EL (cell line): ENCODE results near the gene PPRC1.
A peak's percentile ranks its signal among the peaks of the same experiment; 100 is the strongest.
"Not testable (repeated sequence)": the region's sequence is repeated elsewhere in the genome, so short reads cannot be mapped to it uniquely, and the experiment has no call there.

Experiments
- DNase-seq: peaks from one replicate; pipeline ENCODE4 v3.0.0-alpha.2; 2016

The PPRC1 gene

GRCh38 chr10:102147561-102147960 is 14.7 kb downstream of the PPRC1 start:
- DNase-seq: no peak

DNA sequence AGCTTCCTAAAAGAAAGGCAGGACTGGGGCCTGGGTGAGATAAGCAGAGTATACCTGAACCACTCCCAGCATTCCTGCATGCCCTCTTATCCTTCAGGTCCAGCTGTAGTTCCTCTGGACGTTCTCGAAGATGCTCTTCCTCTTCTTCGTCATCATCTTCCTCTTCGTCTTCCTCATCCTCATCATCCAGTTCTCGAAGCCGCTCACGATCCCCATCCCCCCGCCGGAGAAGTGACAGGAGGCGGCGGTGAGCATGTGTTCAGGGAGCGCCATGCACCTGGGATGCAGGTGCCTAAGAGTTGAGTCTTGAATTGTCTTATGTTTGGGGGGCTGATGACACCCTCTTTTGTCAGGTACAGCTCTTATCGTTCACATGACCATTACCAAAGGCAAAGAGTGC is 15.4 kb downstream of the PPRC1 start:
- DNase-seq: no peak

DNA sequence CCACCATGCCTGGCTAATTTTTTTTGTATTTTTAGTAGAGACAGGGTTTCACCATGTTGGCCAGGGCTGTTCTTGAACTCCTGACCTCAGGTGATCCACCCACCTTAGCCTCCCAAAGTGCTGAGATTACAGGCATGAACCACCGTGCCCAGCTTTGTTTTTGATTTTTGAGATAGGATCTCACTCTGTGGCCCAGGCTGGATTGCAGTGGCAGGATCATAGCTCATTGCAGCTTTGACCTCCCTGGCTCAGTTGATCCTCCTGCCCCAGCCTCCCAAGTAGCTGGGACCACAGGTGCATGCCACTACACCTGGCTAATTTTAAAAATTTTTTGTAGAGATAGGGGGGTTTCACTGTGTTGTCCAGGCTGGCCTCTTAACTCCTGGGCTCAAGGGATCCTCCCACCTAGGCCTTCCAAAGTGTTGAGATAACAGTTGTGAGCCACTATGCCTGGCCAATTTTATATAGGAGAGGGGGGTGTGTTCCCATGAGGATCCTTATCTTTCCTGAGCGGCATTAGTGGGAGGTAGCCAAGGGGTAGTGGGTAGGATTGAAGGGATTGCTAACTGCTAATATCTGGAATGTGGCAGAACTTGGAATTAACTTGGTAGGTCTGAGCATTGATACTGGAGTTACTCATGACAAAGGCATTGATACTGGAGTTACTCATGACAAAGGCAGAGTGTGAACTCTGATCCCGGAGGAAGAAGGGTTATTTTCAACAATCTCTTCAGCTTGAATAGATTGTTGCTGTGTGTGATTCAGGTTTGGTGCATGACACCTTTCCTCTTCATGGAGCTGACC is 18.3 kb downstream of the PPRC1 start:
- peak; percentile 88 for DNase-seq

GRCh38 chr10:102151774-102152544 is 19.1 kb downstream of the PPRC1 start, which contains the start of gene NOLC1:
TSS of gene NOLC1 (plus strand) at chr10:102152389. CDS start at chr10:102152411, 22 bp downstream.
- DNase-seq: peak; percentile 99

- no peak for DNase-seq
Observed at GRCh38 chr10:102152545-102152890, 19.7 kb downstream of the PPRC1 start.

DNA sequence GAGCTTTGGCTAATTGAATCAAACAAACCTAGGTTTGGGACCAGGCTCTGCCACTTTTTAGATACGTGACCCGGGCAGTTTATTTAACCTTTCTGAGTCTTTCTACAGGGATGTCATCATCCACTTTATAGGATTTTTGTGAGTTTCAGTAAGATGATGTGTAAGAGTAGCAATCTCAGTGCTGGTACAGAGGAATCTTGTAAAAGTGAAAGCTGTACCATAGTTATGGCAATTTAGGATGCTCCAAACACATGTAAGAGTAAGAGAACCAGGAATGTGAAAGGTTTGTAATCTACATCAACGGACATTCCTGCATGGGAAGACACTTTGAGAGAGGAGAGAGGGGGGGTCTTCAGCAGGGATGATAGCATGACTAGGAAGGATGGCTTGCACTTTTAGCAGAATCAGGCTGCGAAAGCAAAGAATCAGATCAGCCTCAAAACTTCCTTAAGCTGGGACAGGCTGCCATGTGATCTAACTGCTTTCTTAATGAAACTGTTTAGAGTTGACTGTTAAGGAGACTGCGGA is 20.3 kb downstream of the PPRC1 start:
- DNase-seq: no peak

DNA sequence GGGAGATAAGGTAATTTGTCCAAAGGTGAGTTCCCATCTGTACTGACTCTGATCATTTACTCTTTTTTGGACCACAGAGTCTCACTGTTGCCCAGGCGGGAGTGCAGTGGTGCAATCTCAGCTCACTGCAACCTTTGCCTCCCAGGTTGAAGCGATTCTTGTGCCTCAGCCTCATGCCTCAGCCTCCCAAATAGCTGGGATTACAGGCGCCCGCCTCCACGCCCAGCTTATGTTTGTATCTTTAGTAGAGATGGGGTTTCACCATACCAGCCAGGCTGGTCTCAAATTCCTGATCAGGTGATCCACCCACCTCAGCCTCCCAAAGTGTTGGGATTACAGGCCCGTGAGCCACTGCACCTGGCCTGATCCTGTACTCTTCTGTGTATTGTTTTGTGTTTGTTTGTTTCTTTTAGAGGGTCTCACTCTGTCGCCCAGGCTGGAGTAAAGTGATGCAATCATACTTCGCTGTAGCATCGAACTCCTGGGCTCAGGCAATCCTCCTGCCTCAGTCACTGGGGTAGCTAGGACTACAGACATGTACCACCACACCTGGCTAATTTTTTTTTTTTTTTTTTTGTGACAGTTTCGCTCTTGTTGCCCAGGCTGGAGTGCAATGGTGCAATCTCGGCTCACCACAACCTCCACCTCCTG is 21.8 kb downstream of the PPRC1 start:
- DNase-seq: no peak

- DNase-seq: no peak
Observed at GRCh38 chr10:102157224-102157623, 24.4 kb downstream of the PPRC1 start.

DNA sequence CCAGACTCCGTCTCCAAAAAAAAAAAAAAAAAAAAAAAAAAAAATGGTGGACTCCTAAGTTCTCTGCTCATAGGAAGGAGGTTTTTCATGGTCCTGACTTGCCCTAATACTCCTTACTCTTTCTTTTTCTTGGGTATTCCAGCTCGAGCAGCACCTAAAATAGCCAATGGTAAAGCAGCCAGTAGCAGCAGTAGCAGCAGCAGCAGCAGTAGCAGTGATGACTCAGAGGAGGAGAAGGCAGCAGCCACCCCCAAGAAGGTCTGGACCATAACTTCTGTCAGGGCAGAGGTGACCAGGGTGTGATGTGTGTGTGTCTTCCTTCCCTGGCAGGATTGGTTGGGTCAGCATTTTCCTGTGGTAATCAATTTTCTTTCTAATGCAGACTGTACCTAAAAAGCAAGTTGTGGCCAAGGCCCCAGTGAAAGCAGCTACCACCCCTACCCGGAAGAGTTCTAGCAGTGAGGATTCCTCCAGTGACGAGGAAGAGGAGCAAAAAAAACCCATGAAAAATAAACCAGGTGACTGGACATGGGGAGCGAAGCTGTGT is 26.3 kb downstream of the PPRC1 start:
- peak; percentile 67 for DNase-seq

DNA sequence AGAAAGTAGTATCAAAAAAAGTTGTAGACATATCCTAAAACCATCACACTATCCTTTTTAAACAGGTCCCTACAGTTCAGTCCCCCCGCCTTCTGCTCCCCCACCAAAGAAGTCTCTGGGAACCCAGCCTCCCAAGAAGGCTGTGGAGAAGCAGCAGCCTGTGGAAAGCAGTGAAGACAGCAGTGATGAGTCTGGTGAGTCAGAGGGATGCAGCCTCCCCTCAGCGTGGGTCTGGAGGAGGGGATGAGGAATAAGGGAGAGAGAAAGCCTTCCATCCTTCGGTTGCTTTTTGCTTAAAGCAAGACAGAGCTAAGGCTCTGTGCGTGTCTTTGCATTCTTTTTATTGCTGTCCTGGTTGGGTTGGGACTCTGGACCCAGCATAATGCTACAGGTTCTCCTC is 27.0 kb downstream of the PPRC1 start:
- no peak for DNase-seq

DNA sequence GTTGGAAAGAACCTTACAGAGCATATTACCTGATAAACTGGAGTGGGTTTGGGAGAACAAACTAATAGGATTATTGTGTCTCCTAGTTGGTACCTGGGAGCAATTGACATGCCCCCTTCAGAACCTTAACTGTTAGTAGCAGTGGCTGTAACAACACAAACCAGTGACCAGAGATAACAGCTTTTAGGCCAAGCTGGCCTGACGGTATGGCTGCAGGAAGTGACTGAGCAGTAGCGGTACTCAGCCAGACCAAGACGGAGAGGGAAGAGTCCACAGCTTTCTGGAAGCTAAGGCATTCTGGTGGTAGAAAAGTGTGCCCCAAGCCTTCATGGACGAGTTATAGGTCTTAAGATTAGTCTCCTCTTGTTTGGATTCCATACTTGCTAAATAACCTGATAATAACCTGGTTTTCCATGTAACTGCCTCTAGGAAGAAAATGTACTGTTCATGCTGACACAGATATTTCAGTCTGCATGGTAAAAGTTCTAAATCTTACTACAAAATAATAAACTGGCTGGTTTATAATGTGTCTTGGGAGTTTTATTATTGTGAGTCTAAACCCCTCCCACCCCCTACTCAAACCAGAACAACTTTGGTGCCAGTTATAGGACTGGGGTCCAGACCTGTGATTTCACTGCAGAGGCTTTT is 30.6 kb downstream of the PPRC1 start:
- DNase-seq: no peak

- no peak for DNase-seq
Observed at GRCh38 chr10:102167861-102168260, 35.0 kb downstream of the PPRC1 start.

DNA sequence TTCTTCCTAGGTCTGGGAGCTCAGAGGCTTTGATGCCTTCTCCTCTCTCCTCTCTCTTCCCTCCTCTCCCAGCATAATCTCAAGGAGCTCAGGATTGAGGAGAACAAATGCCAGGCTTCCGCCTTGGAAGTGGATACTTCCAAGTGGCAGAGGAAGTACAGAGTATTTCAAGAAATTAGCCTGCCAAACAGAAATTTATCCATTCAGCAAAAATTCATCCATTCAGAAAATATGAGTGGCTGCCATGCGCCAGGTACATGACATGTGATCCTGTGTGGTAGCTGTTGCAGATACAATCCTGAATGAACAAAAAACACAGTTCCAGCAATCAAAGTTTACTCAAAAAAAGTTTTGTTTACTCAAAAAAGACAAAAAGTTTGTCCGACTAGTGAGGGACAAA is 37.8 kb downstream of the PPRC1 start:
- no peak for DNase-seq

GRCh38 chr10:102172288-102172687 is 39.4 kb downstream of the PPRC1 start:
- DNase-seq: no peak

GRCh38 chr10:102175415-102175814 is 42.6 kb downstream of the PPRC1 start:
- DNase-seq: peak; percentile 67

DNA sequence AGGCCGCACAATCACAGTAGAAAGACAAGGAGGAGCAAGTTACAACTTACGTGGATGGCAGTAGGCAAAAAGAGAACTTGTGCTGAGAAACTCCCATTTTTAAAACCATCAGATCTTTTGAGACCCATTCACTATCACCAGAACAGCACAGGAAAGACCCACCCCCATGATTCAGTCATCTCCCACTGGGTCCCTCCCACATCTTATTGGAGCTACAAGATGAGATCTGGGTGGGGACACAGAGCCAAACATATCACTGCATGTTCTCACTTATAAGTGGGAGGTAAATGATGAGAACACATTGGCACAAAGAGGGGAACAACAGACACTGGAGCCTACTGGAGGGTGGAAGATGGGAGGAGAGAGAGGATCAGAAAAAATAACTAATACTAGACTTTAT is 51.8 kb downstream of the PPRC1 start:
- no peak for DNase-seq

DNA sequence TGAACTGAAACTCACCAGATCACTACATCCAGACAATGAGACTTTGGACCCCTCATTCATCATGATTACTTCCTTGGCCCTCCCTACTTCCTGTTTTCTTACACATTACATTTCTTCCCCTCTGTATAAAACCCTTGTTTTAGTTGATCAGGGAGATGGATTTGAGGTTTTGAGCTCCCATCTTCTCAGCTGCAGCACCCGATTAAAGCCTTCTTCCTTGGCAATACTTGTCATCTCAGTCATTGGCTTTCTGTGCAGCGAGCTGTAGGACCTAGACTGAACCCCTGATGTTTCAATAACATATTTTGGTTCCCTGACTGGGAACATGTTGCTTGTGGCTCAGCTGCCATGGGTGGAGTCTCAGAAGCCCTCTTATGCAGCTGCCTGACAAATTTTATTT is 52.4 kb downstream of the PPRC1 start:
- DNase-seq: no peak

DNA sequence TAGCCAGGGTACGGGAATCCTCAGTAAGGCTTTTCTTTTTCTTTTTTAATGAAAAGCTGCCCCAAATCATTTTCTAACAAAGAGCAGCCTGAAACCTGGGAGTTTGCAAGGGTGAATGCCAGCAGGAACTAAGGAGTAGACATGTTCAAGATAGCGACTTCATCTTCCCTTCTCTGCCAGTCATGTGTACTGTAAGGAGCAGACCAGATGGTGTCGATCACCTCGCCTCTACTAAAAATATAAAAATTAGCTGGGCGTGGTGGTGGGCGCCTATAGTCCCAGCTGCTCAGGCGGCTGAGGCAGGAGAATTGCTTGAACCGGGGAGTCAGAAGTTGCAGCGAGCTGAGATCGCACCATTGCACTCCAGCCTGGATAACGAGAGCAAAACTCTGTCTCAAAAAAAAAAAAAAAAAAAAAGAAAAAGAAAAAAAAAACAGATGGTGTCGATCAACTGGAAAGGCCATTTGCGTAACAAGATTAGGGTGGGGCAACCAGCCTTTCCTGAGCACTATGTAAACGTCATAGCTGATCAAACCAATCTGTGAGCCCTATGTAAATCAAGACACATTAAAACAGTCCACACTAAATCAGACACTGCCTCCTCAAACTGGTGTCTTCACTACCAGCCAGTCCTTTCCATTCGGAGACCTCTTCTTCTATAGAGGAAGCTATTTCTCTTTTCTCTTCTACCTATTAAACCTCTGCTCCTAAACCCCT is 53.1 kb downstream of the PPRC1 start:
- no peak for DNase-seq

- DNase-seq: no peak
Observed at GRCh38 chr10:102188298-102188940, 55.6 kb downstream of the PPRC1 start.

DNA sequence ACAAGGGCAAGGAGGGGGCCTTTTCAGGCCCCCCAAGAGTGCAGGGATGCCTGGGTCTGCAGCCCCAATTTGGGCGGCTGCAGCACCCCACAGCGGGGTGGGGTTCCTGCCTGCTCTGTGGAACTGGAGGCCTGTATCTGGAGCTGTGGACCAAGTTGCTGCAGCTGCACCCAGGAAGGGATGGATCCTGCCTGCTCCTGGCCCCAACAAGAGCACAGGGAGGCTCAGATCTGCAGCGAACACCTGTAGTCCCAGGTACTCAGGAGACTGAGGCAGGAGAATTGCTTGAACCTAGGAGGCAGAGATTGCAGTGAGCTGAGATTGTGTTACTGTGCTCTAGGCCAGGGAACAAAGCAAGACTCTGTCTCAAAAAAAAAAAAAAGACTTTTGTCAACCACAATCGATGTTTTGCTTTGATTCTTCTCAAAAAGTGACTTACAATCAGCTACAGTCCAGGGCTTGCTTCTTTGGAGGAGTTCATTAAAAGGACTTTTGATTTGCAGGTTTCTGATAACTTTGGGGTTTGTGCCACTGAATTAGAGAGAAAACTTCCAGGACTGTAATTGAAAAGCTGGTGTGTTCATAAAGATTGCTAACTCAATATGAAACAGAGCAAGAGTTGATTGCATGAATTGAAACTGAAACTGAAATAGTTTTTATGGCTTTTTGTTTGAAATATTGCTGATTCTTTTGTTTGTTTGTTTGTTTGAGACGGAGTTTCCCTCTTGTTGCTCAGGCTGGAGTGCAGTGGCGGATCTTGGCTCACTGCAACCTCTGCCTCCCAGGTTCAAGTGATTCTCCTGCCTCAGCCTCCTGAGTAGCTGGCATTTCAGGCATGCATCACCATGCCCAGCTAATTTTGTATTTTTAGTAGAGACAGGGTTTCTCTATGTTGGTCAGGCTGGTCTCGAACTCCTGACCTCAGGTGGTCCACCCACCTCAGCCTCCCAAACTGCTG is 56.4 kb downstream of the PPRC1 start:
- not testable (repeated sequence) for DNase-seq
